ENCODE results near the gene DGKH. TPM values are rescaled to one million over a fixed set of nuclear protein-coding genes. Genes with fewer than 3 reads are reported as not detected.

The DGKH gene
- total RNA-seq, 1 donor from 2014 or later, result 13.4 TPM

DNA sequence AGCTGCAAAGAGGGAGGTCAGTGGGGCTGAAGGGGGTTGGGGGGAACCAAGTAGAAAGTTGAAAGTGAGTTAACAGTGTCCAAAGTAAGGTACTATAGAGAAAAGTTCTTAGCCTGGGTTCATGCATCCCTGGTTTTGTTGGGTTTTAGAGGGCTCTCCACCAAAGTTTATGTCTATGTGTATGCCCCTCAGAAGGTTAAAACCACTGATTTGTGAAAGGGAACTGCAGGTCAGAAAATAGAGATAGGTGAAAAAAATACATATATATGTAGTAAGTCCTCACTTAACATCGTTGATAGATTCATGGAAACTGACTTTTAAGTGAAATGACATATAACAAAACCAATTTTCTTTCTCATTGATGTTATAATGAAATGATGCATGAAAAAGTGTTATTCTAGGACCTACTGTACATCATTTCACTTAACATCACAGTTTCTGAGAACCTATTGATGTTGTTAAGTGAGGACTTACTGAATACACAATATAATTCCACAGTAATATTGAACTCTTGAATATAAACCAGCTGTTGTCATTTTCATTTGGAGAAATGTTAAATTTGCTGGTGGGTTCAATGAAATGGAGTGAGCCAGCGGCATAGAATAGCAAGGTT, 9.6 kb downstream of the DGKH start:
- no peak for DNase-seq
- Mint-ChIP-seq H3K4me3 (ENCODE audit: unreplicated experiment) (no peak overlapping the region), H3K36me3 (ENCODE audit: unreplicated experiment) (no peaks in the 10 kb centered on the region), H3K9me3 (ENCODE audit: unreplicated experiment) (no peaks in the 10 kb centered on the region), H3K27ac (ENCODE audit: unreplicated experiment) (no peak overlapping the region), H3K27me3 (ENCODE audit: unreplicated experiment) (no peaks in the 10 kb centered on the region), H3K4me1 (ENCODE audit: low read depth, unreplicated experiment) (no peaks in the 10 kb centered on the region)
- TF ChIP-seq, protein P1, sequence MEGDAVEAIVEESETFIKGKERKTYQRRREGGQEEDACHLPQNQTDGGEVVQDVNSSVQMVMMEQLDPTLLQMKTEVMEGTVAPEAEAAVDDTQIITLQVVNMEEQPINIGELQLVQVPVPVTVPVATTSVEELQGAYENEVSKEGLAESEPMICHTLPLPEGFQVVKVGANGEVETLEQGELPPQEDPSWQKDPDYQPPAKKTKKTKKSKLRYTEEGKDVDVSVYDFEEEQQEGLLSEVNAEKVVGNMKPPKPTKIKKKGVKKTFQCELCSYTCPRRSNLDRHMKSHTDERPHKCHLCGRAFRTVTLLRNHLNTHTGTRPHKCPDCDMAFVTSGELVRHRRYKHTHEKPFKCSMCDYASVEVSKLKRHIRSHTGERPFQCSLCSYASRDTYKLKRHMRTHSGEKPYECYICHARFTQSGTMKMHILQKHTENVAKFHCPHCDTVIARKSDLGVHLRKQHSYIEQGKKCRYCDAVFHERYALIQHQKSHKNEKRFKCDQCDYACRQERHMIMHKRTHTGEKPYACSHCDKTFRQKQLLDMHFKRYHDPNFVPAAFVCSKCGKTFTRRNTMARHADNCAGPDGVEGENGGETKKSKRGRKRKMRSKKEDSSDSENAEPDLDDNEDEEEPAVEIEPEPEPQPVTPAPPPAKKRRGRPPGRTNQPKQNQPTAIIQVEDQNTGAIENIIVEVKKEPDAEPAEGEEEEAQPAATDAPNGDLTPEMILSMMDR (IDR thresholded peaks at IDR 0.05; ENCODE audit: partially characterized antibody, unreplicated experiment), result no peak

DNA sequence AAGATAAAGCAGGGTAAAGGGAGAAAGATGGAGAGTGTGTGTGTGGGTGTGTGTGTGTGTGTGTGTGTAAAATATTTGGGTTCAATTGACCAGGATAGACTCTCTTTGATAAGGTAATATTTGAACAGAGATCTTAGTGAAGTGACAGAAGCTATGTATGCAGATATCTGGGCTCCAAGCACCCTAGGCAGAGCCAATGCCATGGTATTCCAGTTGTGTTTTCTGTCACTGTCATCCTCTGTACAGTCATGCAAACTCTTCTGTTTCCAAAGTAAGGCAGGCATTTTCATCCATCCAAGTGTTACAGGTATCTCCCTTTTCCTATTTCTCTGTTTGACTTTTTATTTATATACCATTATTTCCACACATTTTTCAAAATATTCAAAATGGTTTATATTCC, 13.5 kb downstream of the DGKH start:
- TF ChIP-seq, protein P1 (IDR thresholded peaks at IDR 0.05; ENCODE audit: partially characterized antibody, unreplicated experiment), result no peak
- H3K4me1 Mint-ChIP-seq (ENCODE audit: low read depth, unreplicated experiment), result no peaks in the 10 kb centered on the region
- DNase-seq, result no peak
- no peak overlapping the region for H3K4me3 Mint-ChIP-seq (ENCODE audit: unreplicated experiment)
- peaks cover 3% of the 10 kb centered on the region for H3K9me3 Mint-ChIP-seq (ENCODE audit: unreplicated experiment)
- no peaks in the 10 kb centered on the region for H3K27me3 Mint-ChIP-seq (ENCODE audit: unreplicated experiment)
- no peak overlapping the region for H3K27ac Mint-ChIP-seq (ENCODE audit: unreplicated experiment)
- no peaks in the 10 kb centered on the region for H3K36me3 Mint-ChIP-seq (ENCODE audit: unreplicated experiment)

DNA sequence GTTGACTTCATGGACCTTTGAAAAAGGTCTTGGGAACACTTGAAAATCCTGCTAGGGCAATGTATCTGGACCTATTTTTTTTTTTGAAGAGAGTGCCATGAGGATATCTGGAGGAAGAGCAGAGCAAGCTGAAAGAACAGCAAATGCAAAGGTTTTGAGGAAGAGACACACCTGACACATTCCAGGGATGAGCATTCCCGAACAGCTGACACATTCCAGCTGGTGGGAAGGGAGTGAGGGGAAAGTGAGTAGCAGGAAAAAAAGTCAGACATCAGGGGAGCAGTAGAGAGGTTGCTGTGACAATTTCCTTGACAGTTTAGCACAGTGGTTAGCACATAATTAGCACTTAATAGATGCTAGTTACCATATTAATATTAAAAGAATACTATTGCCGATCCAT, 14.7 kb downstream of the DGKH start:
- no peak for DNase-seq
- peaks cover 3% of the 10 kb centered on the region for H3K9me3 Mint-ChIP-seq (ENCODE audit: unreplicated experiment)
- no peaks in the 10 kb centered on the region for H3K27me3 Mint-ChIP-seq (ENCODE audit: unreplicated experiment)
- no peaks in the 10 kb centered on the region for H3K36me3 Mint-ChIP-seq (ENCODE audit: unreplicated experiment)
- no peak overlapping the region for H3K4me3 Mint-ChIP-seq (ENCODE audit: unreplicated experiment)
- TF ChIP-seq, protein P1 (IDR thresholded peaks at IDR 0.05; ENCODE audit: partially characterized antibody, unreplicated experiment), result no peak
- no peaks in the 10 kb centered on the region for H3K4me1 Mint-ChIP-seq (ENCODE audit: low read depth, unreplicated experiment)
- no peak overlapping the region for H3K27ac Mint-ChIP-seq (ENCODE audit: unreplicated experiment)

DNA sequence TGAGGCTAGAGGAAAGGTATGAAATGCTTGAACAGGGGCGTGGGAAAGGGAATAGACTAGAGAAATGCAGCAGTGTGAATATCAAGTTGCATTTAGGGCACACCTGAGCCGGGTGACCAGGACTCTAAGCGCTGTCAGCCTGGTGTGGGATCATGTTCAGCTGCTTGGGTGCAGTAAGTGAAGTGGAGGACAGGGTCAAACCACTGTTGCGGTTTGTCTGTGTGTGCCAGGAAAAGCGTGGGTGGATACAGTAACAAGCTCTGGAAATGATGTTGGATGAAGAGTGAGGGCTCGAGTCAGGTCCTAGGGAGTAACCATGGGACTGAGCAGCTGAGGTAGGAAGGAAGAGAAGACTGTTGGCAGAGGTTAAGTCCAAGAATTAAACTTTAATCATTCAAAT, 15.8 kb downstream of the DGKH start:
- H3K27ac Mint-ChIP-seq (ENCODE audit: unreplicated experiment), result no peak overlapping the region
- DNase-seq, result no peak
- H3K27me3 Mint-ChIP-seq (ENCODE audit: unreplicated experiment), result no peaks in the 10 kb centered on the region
- no peak overlapping the region for H3K4me3 Mint-ChIP-seq (ENCODE audit: unreplicated experiment)
- no peaks in the 10 kb centered on the region for H3K4me1 Mint-ChIP-seq (ENCODE audit: low read depth, unreplicated experiment)
- peaks cover 3% of the 10 kb centered on the region for H3K9me3 Mint-ChIP-seq (ENCODE audit: unreplicated experiment)
- no peaks in the 10 kb centered on the region for H3K36me3 Mint-ChIP-seq (ENCODE audit: unreplicated experiment)
- TF ChIP-seq, protein P1 (IDR thresholded peaks at IDR 0.05; ENCODE audit: partially characterized antibody, unreplicated experiment), result no peak

DNA sequence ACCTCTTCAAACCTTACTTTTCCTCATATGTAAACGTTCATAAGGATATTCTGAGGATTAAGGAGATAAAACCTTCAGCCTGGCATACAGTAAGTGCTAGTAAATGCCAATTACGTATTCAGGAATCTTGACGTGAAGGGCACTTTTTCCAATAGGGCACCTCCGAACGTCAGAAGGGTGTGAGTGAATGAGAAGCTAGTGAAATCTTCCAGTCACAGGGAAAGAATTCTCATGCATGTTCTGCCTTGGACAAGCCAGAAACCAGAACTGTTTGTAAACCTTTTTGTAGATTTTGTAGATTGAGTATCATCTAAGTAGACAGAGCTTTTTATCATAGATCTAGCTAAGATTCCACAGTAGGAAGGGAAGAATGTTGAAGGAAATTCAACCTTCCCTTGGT, 16.5 kb downstream of the DGKH start:
- TF ChIP-seq, protein P1 (IDR thresholded peaks at IDR 0.05; ENCODE audit: partially characterized antibody, unreplicated experiment), result no peak
- no peak overlapping the region for H3K27ac Mint-ChIP-seq (ENCODE audit: unreplicated experiment)
- H3K9me3 Mint-ChIP-seq (ENCODE audit: unreplicated experiment), result peaks cover 3% of the 10 kb centered on the region
- H3K4me1 Mint-ChIP-seq (ENCODE audit: low read depth, unreplicated experiment), result no peaks in the 10 kb centered on the region
- no peaks in the 10 kb centered on the region for H3K36me3 Mint-ChIP-seq (ENCODE audit: unreplicated experiment)
- DNase-seq, result no peak
- no peak overlapping the region for H3K4me3 Mint-ChIP-seq (ENCODE audit: unreplicated experiment)
- no peaks in the 10 kb centered on the region for H3K27me3 Mint-ChIP-seq (ENCODE audit: unreplicated experiment)

Data from glutamatergic neuron (in vitro differentiated cells).